Measurements from ENCODE around the gene DOK6. TPM values are rescaled to one million over a fixed set of nuclear protein-coding genes. Genes with fewer than 3 reads are reported as not detected.

The DOK6 gene
- polyA plus RNA-seq, 1 donor: 3.7 TPM

GRCh38 chr18:69411199-69411598 lies 10.5 kb downstream of the DOK6 start:
- H3K9me3 ChIP-seq (ENCODE audit: control insufficient read depth, low read depth, low read length): no peaks in the 10 kb centered on the region
- no peaks in the 10 kb centered on the region for H3K4me1 ChIP-seq (ENCODE audit: control insufficient read depth, insufficient read depth, low read length)
- no peak overlapping the region for H3K4me3 ChIP-seq (ENCODE audit: low read length)
- H3K36me3 ChIP-seq (ENCODE audit: control insufficient read depth, insufficient read depth, low read length): no peaks in the 10 kb centered on the region
- no peaks in the 10 kb centered on the region for H3K27me3 ChIP-seq (ENCODE audit: control insufficient read depth, insufficient read depth, low read length)
- no peak for DNase-seq
- no peak overlapping the region for H3K27ac ChIP-seq (ENCODE audit: low read length)

GRCh38 chr18:69414184-69414583 lies 13.5 kb downstream of the DOK6 start:
- Histone ChIP-seq H3K4me3 (ENCODE audit: low read length) (no peak overlapping the region), H3K27ac (ENCODE audit: low read length) (no peak overlapping the region), H3K4me1 (ENCODE audit: control insufficient read depth, insufficient read depth, low read length) (no peaks in the 10 kb centered on the region), H3K36me3 (ENCODE audit: control insufficient read depth, insufficient read depth, low read length) (no peaks in the 10 kb centered on the region), H3K27me3 (ENCODE audit: control insufficient read depth, insufficient read depth, low read length) (no peaks in the 10 kb centered on the region), H3K9me3 (ENCODE audit: control insufficient read depth, low read depth, low read length) (no peaks in the 10 kb centered on the region)
- DNase-seq: no peak
- no CpG with 5 or more reads among the region's 1 CpG for WGBS (ENCODE audit: insufficient coverage, low lambda C conversion rate)

GRCh38 chr18:69432847-69433246 lies 32.2 kb downstream of the DOK6 start:
- H3K9me3 ChIP-seq (ENCODE audit: control insufficient read depth, low read depth, low read length): no peaks in the 10 kb centered on the region
- H3K4me3 ChIP-seq (ENCODE audit: low read length): no peak overlapping the region
- no peaks in the 10 kb centered on the region for H3K36me3 ChIP-seq (ENCODE audit: control insufficient read depth, insufficient read depth, low read length)
- no peaks in the 10 kb centered on the region for H3K27me3 ChIP-seq (ENCODE audit: control insufficient read depth, insufficient read depth, low read length)
- no peaks in the 10 kb centered on the region for H3K4me1 ChIP-seq (ENCODE audit: control insufficient read depth, insufficient read depth, low read length)
- no peak for DNase-seq
- no peak overlapping the region for H3K27ac ChIP-seq (ENCODE audit: low read length)

- H3K36me3 ChIP-seq (ENCODE audit: control insufficient read depth, insufficient read depth, low read length): no peaks in the 10 kb centered on the region
- no peaks in the 10 kb centered on the region for H3K27me3 ChIP-seq (ENCODE audit: control insufficient read depth, insufficient read depth, low read length)
- H3K9me3 ChIP-seq (ENCODE audit: control insufficient read depth, low read depth, low read length): no peaks in the 10 kb centered on the region
- H3K4me1 ChIP-seq (ENCODE audit: control insufficient read depth, insufficient read depth, low read length): no peaks in the 10 kb centered on the region
- no peak overlapping the region for H3K27ac ChIP-seq (ENCODE audit: low read length)
- 88% methylated on average over 1 of the region's 2 CpGs for WGBS (ENCODE audit: insufficient coverage, low lambda C conversion rate)
- H3K4me3 ChIP-seq (ENCODE audit: low read length): no peak overlapping the region
- DNase-seq: no peak
Observed at GRCh38 chr18:69435000-69435399, 34.3 kb downstream of the DOK6 start.

GRCh38 chr18:69444221-69444620 lies 43.5 kb downstream of the DOK6 start:
- WGBS (ENCODE audit: insufficient coverage, low lambda C conversion rate): 80% methylated on average over 1 of the region's 4 CpGs
- no peak for DNase-seq
- Histone ChIP-seq H3K4me1 (ENCODE audit: control insufficient read depth, insufficient read depth, low read length) (no peaks in the 10 kb centered on the region), H3K27ac (ENCODE audit: low read length) (no peak overlapping the region), H3K27me3 (ENCODE audit: control insufficient read depth, insufficient read depth, low read length) (no peaks in the 10 kb centered on the region), H3K4me3 (ENCODE audit: low read length) (no peak overlapping the region), H3K9me3 (ENCODE audit: control insufficient read depth, low read depth, low read length) (no peaks in the 10 kb centered on the region), H3K36me3 (ENCODE audit: control insufficient read depth, insufficient read depth, low read length) (no peaks in the 10 kb centered on the region)

GRCh38 chr18:69447886-69448285 lies 47.2 kb downstream of the DOK6 start:
- no peaks in the 10 kb centered on the region for H3K36me3 ChIP-seq (ENCODE audit: control insufficient read depth, insufficient read depth, low read length)
- no peaks in the 10 kb centered on the region for H3K27me3 ChIP-seq (ENCODE audit: control insufficient read depth, insufficient read depth, low read length)
- no peaks in the 10 kb centered on the region for H3K9me3 ChIP-seq (ENCODE audit: control insufficient read depth, low read depth, low read length)
- WGBS (ENCODE audit: insufficient coverage, low lambda C conversion rate): no CpG with 5 or more reads among the region's 1 CpG
- H3K27ac ChIP-seq (ENCODE audit: low read length): no peak overlapping the region
- DNase-seq: no peak
- no peak overlapping the region for H3K4me3 ChIP-seq (ENCODE audit: low read length)
- no peaks in the 10 kb centered on the region for H3K4me1 ChIP-seq (ENCODE audit: control insufficient read depth, insufficient read depth, low read length)

GRCh38 chr18:69455125-69455524 lies 54.4 kb downstream of the DOK6 start:
- Histone ChIP-seq H3K27me3 (ENCODE audit: control insufficient read depth, insufficient read depth, low read length) (no peaks in the 10 kb centered on the region), H3K4me3 (ENCODE audit: low read length) (no peak overlapping the region), H3K9me3 (ENCODE audit: control insufficient read depth, low read depth, low read length) (no peaks in the 10 kb centered on the region), H3K36me3 (ENCODE audit: control insufficient read depth, insufficient read depth, low read length) (no peaks in the 10 kb centered on the region), H3K27ac (ENCODE audit: low read length) (no peak overlapping the region), H3K4me1 (ENCODE audit: control insufficient read depth, insufficient read depth, low read length) (no peaks in the 10 kb centered on the region)
- no peak for DNase-seq
- no CpG with 5 or more reads among the region's 1 CpG for WGBS (ENCODE audit: insufficient coverage, low lambda C conversion rate)

- H3K4me3 ChIP-seq (ENCODE audit: low read length): no peak overlapping the region
- no peaks in the 10 kb centered on the region for H3K4me1 ChIP-seq (ENCODE audit: control insufficient read depth, insufficient read depth, low read length)
- H3K27me3 ChIP-seq (ENCODE audit: control insufficient read depth, insufficient read depth, low read length): no peaks in the 10 kb centered on the region
- H3K36me3 ChIP-seq (ENCODE audit: control insufficient read depth, insufficient read depth, low read length): no peaks in the 10 kb centered on the region
- DNase-seq: no peak
- no peaks in the 10 kb centered on the region for H3K9me3 ChIP-seq (ENCODE audit: control insufficient read depth, low read depth, low read length)
- no peak overlapping the region for H3K27ac ChIP-seq (ENCODE audit: low read length)
- no CpG with 5 or more reads among the region's 27 CpGs for WGBS (ENCODE audit: insufficient coverage, low lambda C conversion rate)
Observed at GRCh38 chr18:69469444-69469919, 68.8 kb downstream of the DOK6 start.

GRCh38 chr18:69480460-69480859 lies 79.8 kb downstream of the DOK6 start:
- Histone ChIP-seq H3K4me3 (ENCODE audit: low read length) (no peak overlapping the region), H3K4me1 (ENCODE audit: control insufficient read depth, insufficient read depth, low read length) (no peaks in the 10 kb centered on the region), H3K36me3 (ENCODE audit: control insufficient read depth, insufficient read depth, low read length) (no peaks in the 10 kb centered on the region), H3K27me3 (ENCODE audit: control insufficient read depth, insufficient read depth, low read length) (no peaks in the 10 kb centered on the region), H3K27ac (ENCODE audit: low read length) (no peak overlapping the region), H3K9me3 (ENCODE audit: control insufficient read depth, low read depth, low read length) (no peaks in the 10 kb centered on the region)
- DNase-seq: no peak
- 100% methylated on average over 2 of the region's 5 CpGs for WGBS (ENCODE audit: insufficient coverage, low lambda C conversion rate)

- DNase-seq: no peak
- Histone ChIP-seq H3K27me3 (ENCODE audit: control insufficient read depth, insufficient read depth, low read length) (no peaks in the 10 kb centered on the region), H3K27ac (ENCODE audit: low read length) (no peak overlapping the region), H3K4me1 (ENCODE audit: control insufficient read depth, insufficient read depth, low read length) (no peaks in the 10 kb centered on the region), H3K4me3 (ENCODE audit: low read length) (no peak overlapping the region), H3K36me3 (ENCODE audit: control insufficient read depth, insufficient read depth, low read length) (no peaks in the 10 kb centered on the region), H3K9me3 (ENCODE audit: control insufficient read depth, low read depth, low read length) (no peaks in the 10 kb centered on the region)
- 89% methylated on average over 4 of the region's 5 CpGs for WGBS (ENCODE audit: insufficient coverage, low lambda C conversion rate)
Observed at GRCh38 chr18:69483574-69483973, 82.9 kb downstream of the DOK6 start.

- H3K9me3 ChIP-seq (ENCODE audit: control insufficient read depth, low read depth, low read length): no peaks in the 10 kb centered on the region
- no peaks in the 10 kb centered on the region for H3K27me3 ChIP-seq (ENCODE audit: control insufficient read depth, insufficient read depth, low read length)
- DNase-seq: no peak
- no peaks in the 10 kb centered on the region for H3K4me1 ChIP-seq (ENCODE audit: control insufficient read depth, insufficient read depth, low read length)
- WGBS (ENCODE audit: insufficient coverage, low lambda C conversion rate): 82% methylated on average over 2 of the region's 6 CpGs
- no peaks in the 10 kb centered on the region for H3K36me3 ChIP-seq (ENCODE audit: control insufficient read depth, insufficient read depth, low read length)
- H3K27ac ChIP-seq (ENCODE audit: low read length): no peak overlapping the region
- H3K4me3 ChIP-seq (ENCODE audit: low read length): no peak overlapping the region
Observed at GRCh38 chr18:69484699-69485396, 84.2 kb downstream of the DOK6 start.

Data from large intestine (tissue), 3 donors.